GOT3 (cell line): ENCODE measurements around the gene PLEK.
"Not testable (repeated sequence)": the region's sequence is repeated elsewhere in the genome, so short reads cannot be mapped to it uniquely, and the experiment has no call there.

ENCODE experiments used
- DNase-seq: peaks from one replicate; lab custom pipeline; 2025; ENCODE audit warnings: mixed read lengths; lab: John Stamatoyannopoulos, UW

PLEK gene

DNA sequence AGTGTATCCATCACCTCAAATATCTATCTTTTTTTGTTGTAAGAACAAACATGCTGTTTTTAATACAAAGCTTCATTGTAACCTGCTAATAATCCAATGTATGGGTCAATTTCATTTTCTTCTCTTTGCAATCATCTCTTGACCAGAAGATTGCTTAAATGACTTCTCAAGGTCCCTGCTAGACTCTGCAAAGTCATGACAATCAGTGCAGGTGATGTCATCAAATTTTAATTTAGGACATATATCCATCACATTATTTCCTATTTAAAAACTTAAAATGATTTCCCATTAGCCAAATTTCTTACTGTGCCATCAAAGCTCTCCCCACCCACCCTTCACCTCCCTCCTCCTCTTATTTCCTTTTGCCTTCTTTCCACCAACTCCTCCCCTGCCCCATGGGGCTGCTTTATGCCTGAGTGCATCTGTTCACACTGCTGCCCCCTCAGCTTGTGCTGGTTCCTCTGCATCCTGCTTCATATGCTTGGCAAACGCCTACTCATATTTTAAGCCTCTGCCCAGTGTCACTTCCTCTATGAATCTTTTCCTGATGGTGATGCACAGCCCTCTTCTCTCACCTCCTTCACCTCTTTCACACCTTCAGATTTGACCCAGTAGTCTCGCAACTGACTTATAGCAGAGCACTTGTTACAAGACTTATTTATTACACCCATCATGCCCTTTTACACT, 20.3 kb downstream of the PLEK start:
- DNase-seq, result no peak

DNA sequence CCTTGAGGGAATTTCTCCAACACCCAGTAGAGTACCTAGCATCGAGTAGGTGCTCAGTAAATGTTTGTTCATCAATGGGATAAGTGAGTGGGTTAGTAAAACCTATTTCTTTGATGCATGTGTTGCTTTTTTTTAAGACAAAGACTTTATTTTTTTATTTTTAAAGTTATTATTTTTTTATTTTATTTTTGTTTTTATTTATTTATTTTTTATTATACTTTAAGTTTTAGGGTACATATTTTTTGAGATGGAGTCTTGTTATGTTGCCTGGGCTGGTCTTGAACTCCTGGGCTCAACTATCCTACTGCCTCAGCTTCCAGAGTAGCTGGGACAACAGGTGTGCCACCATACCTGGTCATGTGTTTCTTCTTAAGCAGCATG, 20.8 kb downstream of the PLEK start:
- no peak for DNase-seq

DNA sequence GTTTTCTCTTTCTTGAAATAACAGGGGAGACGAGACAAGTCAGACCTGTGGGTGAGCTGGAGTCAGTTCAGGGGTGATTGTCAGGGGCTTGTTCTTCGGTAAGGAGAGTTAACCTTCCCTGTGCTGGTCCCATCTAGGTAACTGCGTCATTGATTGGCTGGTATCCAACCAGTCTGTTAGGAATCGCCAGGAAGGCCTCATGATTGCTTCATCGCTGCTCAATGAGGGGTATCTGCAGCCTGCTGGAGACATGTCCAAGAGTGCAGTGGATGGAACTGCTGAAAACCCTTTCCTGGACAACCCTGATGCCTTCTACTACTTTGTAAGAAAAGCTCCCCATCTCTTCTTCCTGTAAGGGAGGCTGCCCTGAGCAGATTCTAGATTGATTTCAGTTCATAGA, 21.3 kb downstream of the PLEK start:
- DNase-seq, result no peak

DNA sequence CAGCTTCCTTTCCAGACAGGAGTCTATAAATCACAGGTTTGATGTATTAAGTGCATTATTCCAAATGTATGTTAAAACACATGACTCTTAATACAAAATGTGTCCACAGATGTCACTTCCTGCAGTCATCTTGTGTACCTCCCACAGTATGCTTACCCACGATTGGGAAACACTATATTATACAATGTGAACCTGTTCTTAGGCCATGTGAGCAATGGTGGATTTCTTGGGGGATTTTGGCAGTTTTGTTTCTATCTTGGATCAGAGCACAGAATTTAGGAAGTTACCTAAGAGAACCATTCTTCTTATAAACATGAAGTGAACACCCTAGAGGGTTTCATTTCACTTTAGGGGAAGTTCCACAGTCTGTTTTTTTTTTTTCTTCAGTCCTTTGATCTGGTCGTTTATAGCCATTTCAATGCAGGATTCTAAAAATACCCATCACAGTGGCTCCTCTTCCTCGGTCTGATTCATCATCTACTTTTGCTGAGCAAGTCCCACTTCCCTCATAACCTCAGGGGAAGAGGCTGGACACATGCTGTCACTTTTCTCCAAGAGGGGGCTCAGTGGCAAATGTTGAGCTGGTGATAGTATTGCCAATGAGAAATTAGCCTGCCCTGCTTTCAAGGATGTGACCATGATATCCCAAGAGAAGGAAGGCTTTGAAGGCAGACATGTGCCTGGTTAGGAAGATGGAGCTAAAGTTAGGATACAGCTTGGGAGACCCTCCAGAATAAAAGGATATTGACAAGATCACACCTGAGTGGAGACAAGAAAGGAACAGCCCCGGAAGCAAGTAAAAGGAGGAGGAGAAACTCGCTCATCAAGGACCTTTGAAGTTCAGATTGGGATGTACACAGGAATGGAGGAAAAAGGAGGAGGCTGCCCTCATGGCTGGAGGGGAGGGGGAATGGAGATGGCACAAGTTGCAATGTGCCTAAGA, 22.6 kb downstream of the PLEK start:
- DNase-seq, result no peak

DNA sequence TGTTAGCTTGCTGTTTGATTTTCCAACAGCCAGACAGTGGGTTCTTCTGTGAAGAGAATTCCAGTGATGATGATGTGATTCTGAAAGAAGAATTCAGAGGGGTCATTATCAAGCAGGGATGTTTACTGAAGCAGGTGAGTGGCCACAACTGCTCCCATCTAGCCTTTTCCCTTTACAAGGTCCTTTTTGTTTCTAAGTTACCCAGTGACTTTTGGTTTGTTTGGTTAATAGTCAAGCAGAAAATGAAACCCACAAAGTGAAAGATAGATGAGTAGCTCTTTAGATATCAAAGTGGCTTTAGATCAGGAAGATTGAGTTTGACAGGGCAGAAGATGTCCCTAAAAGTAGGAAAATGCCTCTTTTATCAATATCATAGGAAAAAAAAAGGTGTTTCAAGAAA, 23.3 kb downstream of the PLEK start:
- no peak for DNase-seq

DNA sequence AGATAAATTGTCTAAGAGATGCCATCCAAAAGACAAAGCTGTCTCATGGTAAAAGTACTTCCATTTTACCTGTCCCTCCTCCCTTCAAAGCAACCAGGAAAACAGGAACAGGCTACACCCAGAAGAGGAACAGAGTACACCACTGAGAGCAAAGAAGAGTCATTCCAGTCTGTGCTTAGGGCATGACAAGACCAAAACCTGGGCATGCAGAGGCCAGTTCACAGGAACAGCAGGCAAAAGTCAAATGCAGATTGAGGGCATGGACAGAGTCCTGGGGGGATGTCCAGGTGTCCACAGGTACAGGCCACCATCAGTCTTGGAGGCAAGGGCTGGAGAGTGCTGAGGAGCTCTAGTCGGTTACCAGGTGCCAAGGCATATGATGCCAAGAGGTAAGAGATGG, 23.7 kb downstream of the PLEK start:
- DNase-seq, result no peak

DNA sequence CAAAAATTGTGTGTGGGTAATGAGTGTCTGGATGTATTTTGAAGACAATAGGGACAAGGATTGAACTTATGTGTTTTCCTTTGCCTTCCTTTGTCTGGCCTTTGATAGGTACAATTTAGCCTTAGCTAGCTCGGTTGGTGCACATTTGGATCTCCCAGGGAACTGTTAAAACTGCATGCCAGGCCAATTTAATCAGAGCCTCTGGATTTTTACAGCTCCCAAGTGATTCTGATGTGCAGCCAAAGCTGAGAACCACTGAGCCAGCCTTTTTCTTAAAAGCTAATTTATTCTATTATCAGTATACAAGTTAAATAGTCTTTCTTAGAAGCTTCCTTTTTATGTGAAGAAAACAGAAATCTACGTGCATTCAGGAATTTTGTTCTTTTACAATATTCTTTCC, 25.0 kb downstream of the PLEK start:
- no peak for DNase-seq

DNA sequence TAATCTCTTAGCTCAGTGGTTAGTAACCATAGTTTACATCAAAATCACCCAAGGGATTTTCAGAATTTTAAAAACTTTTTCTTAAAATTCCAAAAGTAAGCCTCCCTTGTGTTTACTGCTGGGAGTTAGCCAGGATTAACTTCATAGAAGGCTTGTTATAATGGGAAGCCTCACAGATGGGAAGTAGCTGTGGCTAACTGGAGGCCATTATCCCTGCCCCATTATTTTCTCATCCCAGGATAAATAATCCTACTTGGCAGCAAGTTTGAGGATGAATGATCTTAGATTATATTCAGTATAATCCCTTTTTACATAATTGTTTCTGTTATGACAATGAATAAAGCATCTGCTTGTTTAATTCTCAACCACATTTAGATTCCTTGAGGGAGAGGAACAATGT, 25.5 kb downstream of the PLEK start:
- no peak for DNase-seq

DNA sequence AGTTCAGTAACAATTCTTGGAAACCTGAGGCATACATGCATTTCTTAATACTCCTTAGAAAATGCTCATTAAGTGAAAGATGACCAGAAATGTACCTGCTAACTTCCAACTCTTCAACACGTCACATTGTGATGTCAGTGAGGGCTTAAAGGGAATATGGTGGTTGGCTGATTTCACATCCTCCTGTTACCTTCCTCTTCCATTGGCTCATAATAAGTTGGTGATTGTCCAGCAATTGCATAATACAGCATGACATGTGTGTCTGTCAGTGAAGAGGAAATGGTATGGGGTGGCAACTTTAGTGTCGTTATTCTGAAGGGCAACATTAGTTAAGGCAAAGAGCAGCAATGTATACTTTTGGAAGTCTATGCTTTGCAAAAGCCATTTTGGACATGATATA, 26.0 kb downstream of the PLEK start:
- DNase-seq, result no peak

DNA sequence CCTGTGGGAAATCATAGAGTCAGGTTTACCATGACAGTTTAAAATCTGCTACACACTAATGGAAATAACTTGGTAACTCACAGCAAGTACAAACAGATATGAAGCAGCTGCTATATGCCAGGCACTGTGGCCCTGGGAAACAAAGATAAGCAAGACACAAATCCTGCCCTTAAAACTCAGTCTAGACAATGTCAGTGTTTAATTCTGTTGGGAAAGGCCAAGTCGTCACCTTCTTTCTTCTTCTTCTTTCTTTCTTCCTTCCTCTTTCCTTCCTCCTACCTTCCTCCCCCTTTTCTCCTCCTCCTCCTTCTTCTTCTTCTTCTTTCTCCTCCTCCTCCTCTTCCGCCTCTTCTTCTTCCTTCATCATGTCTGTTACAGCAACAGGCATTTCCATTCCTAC, 26.8 kb downstream of the PLEK start:
- DNase-seq, result no peak

DNA sequence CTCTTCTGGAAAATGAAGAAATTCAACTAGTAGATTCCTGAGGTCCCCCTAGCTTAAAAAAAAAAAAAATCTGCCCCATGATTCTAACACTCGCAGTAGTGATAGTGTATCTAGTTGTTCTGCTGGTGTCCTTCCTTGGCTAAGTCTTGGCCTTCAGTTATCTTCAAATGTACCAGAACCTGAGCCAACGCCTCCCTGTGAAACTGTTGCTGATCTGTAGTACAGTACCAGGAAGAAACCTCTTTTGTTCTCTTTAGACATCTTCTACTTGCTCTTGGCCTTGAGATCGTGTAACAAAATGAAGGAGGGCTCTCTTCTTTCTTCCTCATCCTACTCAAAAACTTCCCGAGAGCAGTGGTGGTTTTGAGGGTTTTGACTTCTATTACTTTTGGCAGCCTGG, 31.0 kb downstream of the PLEK start:
- DNase-seq, result no peak

DNA sequence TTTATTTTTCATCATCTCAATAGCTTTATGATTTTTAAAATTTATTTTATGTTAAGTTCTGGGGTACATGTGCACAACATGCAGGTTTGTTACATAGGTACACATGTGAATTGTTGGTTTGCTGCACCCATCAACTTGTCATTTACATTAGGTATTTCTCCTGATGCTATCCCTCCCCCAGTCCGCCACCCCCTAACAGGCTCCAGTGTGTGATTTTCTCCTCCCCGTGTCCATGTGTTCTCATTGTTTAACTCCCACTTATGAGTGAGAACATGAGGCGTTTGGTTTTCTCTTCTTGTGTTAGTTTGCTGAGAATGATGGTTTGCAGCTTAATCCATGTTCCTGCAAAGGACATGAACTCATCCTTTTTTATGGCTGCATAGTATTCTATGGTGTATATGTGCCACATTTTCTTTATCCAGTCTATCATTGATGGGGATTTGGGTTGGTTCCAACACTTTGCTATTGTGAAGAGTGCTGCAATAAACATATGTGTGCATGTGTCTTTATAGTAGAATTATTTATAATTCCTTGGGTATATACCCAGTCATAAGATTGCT, 32.7 kb downstream of the PLEK start:
- not testable (repeated sequence) for DNase-seq

DNA sequence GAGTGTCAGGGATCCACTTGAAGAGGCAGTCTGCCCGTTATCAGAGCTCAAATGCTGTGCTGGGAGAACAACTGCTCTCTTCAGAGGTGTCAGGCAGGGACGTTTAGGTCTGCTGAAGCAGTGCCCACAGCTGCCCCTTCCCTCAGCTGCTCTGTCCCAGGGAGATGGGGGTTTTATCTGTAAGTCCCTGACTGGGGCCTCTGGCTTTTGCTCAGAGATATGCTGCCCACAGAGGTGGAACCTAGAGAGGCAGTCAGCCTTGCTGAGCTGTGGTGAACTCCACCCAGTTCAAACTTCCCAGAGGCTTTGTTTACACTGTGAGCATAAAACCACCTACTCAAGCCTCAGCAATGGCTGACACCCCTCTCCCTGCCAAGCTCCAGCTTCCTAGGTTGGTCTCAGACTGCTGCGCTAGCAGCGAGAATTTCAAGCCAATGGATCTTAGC, 38.1 kb downstream of the PLEK start:
- no peak for DNase-seq

DNA sequence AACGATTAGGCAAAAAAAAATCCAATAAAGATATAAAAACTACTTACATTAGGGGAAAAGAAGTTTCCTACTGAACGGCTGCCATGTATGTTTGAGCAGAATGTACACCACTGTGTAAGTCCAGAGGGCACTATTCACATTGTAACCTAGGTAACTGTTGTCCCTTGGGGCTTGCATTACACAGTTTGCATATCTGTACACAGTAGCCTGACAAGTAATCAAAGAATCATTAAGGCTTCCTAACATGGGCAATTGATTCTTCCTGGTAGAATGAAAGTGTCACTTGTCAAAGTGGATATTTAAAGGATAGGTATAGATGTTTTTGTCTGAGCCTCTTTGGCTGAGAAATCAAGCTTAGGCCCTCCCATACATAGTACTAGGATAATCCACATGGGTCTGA, 39.1 kb downstream of the PLEK start:
- no peak for DNase-seq

DNA sequence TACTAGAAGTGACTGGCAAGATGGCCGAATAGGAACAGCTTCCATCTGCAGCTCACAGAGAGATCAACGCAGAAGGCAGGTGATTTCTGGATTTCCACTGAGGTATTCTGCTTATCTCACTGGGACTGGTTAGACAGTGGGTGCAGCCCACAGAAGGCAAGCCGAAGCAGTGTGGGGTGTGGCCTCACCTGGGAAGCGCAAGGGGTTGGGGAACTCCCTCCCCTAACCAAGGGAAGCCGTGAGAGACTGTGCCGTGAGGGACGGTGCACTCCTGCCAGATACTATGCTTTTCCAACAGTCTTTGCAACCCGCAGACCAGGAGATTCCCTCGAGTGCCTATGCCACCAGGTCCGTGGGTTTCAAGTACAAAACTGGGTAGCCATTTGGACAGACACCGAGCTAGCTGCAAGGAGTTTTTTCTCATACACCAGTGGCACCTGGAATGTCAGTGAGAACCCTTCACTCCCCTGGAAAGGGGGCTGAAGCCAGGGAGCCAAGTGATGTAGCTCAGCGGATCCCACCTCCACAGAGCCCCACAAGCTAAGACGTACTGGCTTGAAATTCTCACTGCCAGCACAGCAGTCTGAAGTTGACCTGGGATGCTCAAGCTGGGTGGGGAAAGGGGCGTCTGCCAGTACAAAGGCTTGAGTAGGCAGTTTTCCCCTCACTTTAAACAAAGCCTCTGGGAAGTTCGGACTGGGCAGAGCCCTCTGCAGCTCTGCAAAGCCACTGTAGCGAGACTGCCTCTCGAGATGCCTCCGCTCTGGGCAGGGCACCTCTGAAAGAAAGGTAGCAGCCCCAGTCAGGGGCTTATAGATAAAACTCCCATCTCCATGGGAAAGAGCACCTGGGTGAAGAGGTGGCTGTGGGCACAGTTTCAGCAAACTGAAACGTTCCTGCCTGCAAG, 40.1 kb downstream of the PLEK start:
- DNase-seq, result no peak

DNA sequence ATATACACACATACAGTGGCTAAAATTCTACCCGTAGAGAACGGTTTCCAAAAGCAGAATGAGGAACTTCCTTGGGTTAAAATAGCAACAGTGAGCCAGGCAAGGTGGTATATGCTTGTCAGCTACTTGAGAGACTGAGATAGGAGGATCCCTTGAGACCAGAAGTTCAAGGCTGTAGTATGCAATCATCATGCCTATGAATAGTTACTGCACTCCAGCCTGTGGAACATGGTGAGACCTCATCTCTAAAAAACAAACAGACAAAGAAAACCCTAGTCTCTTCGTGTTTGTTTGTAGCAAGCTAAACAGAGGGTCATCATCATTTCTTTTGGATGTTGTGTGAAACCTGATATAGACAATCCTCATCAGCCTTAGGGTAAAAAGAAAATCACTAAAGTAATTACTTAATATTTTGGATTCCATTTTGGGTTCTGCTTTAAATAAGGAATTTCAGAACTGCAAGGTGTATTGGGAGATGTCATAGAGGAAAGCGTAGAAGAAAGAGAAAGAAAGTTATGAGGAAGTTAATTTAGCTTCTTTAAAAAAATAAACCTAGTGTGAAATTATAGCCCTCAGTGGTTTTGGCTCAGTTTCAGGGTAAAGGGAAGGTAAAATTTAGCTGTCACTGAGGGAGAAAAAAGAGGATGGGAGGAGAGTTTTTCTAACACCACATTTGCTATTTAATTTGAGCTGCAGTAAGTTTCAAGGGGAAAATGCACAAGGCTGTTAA, 46.5 kb downstream of the PLEK start:
- DNase-seq, result no peak

DNA sequence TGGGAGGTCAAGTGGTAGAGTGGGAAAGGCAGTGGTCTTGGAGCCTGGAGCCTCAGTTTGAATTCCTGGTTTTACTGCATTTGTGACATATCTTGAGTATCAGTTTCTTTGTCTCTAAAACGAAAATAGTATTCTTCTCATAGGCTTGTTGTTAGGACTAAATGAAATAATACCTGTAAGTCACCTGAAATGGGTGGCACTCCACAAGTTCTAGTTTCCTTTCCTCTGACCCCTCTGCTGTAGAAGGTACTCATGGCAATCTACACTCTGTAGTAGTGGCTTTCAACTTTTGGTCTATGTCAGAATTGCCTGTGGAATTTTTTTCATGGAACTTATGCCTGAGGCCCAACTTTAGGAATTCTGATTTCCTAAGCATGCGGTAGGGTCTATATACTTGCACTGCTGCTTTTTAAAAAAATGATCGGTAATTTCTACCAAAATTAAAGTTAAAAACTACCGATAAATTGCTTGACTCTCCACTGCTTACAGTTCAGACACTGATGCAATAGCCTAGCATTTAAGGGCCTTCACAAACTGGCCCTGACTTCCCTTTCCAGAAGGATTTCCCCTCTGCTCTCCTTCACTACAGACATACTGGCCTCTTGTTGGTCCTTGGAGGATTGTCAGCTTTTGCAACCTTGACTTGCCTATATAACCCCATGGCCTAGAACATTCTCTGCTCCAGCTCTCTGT, 47.2 kb downstream of the PLEK start:
- DNase-seq, result no peak

DNA sequence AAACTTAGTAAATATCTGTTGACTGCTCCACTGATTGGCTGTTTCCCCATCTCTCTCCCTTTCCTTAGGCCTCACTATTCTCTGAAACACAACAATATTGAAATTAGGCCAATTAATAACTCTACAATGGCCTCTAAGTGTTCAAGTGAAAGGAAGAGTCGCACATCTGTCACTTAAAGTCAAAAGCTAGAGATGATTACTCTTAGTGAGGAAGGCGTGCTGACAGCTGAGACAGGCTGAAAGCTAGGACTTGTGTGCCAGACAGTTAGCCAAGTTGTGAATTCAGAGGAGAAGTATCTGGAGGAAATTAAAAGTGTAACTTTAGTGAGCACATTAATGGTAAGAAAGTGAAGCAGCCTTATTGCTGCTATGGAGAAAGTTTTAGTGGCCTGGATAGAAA, 48.4 kb downstream of the PLEK start:
- no peak for DNase-seq

DNA sequence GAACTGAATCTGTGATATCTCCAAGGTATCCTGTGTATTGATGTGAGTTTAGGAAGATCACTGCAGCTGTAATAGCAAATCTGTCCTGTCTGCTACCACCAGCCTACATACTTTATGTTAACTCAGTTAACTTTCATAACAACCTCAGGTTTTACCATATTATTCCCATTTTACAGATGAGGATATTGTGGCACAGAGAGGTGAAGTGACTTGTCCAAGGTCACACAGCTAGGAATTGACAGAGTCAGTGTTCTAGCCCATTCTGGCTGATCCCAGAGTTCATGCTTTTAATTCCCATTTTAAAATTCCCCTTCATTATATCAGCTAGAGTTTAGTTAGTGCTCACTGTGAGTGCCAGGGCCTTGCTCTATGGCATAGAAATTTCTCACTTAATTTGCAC, 49.4 kb downstream of the PLEK start:
- DNase-seq, result no peak

DNA sequence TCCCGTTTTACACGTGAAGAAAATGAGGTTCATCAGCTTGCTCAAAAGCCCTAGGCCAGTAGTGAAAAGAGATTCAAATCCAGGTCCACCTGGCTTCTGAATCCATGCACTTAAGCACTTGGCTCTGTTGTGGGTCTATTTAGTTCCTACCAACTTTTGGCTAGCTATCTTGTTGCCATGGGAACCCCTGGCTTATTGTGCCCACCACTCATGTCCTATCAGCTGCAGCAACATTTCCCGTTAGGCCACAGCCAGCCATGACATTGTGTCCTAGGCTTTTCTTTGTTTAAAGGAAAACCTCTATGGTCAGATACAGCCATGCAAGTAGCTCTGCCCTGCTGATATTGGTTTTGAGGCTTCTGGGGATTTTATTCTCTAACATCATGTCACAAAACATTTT, 49.8 kb downstream of the PLEK start:
- no peak for DNase-seq

DNA sequence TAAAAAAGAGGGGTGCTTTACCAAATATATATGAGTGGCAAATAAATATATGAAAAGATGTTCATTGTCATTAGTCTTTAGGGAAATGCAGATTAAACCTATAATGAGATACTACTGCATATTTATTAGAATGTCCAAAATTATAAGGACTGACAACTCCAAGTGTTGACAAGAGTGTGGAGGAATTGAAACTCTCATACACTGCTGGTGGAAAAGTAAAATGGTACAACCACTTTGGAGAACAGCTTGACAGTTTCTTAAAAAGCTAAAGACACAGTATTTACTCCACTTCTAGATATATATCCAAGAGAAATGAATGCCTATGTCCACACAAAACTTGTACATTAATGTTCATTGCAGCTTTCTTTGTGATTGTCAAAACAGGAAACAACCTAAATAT, 50.4 kb downstream of the PLEK start:
- no peak for DNase-seq
